GM21528 (cell line): ENCODE measurements around the gene TMEM212.
"Not testable (repeated sequence)": the region's sequence is repeated elsewhere in the genome, so short reads cannot be mapped to it uniquely, and the experiment has no call there.

Experiments
- ATAC-seq: cut with Tn5 transposase; IDR thresholded peaks from one replicate; pipeline ENCODE4 v1.9.1; 2021; ENCODE audit warnings: mild to moderate bottlenecking, moderate library complexity; ENCODE audit not compliant: unreplicated experiment, low FRiP score

Gene TMEM212

GRCh38 chr3:171880101-171880870, 37.1 kb downstream of the TMEM212 start:
- ATAC-seq, result no peak

DNA sequence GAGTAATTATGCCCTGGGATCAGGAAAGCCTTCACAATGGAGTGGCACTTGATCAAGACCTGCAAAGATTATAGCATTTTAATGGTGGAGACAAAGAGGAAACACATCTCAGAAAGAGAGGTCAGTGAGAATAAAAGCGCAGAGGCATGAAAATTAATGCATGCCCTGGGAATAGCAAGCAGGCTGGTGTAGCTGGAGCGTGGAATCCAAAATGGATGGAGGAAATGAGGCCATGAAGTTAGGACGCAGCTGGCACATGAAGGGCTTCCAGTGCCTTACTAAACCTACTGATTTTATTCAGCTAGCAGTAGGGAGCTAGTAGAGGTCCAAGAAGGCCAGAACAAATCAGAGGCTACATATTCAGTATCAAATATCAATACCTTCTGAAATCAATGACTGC, 38.1 kb downstream of the TMEM212 start:
- no peak for ATAC-seq

- ATAC-seq, result no peak
Measured at GRCh38 chr3:171883257-171883892, 40.2 kb downstream of the TMEM212 start.

- ATAC-seq, result no peak
Measured at GRCh38 chr3:171883893-171884279, 40.7 kb downstream of the TMEM212 start.

DNA sequence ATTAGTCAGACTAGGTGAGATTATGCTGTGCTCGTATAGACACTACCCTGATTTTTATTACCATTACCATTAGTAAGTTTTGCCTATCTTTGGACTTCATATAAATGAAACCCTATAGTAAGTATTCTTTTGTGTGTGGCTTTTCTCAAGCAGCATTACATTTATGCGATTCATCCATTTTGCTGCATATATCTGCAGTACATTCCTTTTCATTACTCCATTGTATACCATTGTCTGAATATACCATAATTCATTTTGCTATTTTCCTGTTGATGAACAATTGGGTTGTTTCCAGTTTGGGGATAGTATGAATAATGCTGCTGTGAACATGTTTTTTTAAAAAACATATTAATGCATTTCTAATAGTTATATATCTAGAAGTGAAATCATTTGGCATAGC, 45.3 kb downstream of the TMEM212 start:
- ATAC-seq, result no peak

DNA sequence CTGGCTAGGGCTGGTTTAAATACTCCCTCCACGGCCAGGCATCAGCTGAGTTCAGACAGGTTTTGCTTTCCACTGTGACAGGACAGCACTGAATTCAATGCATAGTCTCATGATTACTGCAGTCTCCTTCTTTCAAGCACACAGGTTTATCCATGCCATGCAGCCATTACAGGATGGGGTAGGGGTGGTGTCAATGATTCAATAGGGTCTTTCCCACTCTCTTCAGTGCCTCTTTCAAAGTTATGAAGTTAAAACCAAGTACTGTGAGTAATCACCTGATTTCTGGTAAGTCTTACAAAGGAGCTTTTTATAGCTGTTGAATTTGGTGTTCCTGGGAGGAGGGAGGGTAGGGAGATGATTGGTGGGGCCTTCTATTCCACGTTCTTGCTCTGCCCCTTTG, 47.2 kb downstream of the TMEM212 start:
- ATAC-seq, result no peak

DNA sequence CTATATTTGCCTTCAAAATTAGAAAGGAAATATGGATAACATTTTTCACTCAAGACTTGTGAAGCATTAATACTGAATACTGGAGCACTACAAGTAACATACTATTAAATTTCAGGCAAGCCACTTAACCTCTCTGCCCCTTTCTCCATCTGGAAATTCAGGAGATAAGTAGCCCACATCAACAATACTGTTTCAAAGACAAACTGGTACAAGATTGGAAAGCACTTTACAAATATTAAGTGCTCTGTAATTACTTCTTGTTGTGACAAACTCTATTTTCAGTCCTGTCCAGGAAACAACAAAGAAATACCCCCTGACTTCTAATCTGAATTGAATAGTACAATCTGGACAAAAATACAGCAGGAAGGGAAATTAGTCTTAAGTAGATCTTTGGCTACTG, 49.3 kb downstream of the TMEM212 start:
- no peak for ATAC-seq

DNA sequence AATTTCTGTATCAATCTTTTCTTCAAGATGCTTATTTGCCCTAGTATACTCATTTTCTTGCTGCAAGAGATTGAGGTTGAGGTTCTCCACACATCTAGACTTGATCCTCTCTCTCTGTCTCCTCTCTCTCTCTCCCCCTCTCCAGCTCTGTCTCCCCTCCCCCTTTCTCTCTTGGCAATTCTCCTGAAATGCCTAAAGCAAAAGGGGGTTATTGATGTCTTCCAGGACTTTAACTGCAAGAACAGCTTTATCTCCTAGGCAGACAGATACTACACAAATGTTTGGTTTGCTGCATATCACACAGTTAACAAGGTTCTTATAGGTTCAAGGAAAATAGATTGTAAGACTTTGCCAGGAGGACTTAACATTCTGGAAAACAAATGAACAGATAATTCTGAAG, 52.1 kb downstream of the TMEM212 start:
- ATAC-seq, result no peak

GRCh38 chr3:171895900-171896299, 52.8 kb downstream of the TMEM212 start:
- ATAC-seq, result no peak

- ATAC-seq, result no peak
Measured at GRCh38 chr3:171896316-171896715, 53.2 kb downstream of the TMEM212 start.

DNA sequence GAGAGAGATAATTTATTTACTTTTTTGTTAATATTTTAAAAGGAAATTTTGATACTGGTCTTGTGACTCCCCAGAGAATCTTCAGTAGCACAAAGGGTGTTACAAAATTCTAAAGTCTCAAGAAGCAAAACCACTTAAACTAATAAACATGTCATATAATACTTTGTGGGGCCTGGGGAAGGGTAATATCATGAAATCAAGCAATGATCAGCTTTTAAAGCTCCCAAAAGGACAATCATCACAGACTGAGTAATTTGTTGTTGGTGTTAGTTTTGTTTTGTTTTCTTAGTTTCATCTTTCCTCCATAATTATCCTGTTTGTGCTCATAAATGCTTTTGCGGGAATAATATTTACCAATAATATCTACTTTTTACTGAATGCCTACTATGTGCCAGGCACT, 55.0 kb downstream of the TMEM212 start:
- ATAC-seq, result no peak

- ATAC-seq, result no peak
Measured at GRCh38 chr3:171900446-171900845, 57.3 kb downstream of the TMEM212 start.

- no peak for ATAC-seq
Measured at GRCh38 chr3:171901615-171902312, 58.6 kb downstream of the TMEM212 start.

DNA sequence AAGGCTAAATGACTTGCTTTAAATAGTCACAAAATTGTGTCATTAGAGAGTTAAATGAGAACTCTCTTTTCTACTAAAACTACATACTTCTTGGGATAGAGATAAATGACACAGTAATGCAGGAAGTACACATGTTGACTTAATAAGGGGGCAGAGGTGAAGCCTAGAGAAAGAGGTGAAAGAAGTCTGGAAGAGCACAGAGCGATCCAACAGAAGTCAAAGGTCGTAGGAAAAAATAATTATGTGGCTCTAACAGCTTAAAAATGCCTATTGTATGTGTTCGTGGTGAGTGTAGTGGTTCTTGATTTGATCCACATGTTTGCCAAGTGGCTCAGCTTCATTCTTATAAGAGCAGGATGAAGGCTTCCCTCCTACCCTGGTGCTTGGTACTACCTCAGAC, 61.7 kb downstream of the TMEM212 start:
- ATAC-seq, result no peak

GRCh38 chr3:171906503-171906902, 63.4 kb downstream of the TMEM212 start:
- ATAC-seq, result not testable (repeated sequence)

DNA sequence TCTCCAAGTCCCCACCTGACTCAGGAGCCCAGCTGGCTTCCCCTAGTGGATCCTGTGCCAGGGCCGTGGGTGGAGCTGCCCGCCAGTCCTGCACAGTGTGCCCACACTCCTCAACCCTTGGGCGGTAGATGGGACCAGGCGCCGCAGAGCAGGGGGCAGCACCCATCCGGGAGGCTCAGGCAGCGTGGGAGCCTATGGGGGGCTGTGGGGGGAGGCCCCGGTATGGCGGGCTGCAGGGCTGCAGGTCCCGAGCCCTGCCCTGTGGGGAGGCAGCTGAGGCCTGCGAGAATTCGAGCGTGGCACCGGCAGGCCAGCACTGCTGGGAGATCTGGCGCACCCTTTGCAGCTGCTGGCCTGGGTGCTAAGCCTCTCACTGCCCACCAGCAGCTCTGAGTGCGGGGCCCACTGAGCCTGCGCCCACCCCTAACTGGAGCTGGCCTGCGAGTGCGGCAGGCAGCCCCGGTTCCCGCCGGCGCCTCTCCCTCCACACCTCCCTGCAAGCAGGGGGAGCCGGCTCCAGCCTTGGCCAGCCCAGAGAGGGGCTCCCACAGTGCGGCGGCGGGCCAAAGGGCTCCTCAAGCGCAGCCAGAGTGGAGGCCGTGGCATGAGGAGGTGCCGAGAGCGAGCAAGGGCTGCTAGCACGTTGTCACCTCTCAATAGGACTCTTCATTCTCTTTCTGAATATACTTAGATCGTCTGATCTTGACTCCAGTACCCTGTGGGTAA, 64.0 kb downstream of the TMEM212 start:
- no peak for ATAC-seq

- no peak for ATAC-seq
Measured at GRCh38 chr3:171907761-171908160, 64.6 kb downstream of the TMEM212 start.

DNA sequence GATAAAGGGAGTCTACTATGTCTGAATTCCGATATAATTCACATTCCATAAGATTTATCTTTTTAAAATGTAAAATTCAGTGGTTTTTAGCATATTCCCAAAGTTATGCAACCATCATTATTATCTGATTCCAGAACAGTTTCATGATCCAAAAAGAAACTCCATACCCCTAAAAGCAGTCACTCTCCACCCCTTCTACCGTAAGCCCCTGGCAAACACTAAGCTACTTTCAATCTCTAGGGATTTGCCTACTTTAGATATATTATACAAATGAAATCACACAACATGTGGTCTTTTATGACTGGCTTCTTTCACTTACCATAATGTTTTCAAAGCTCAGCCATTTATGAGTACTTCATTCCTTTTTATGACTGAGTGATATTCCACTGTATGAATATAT, 65.6 kb downstream of the TMEM212 start:
- ATAC-seq, result no peak
